ENCODE measurements around the gene IFNL2.
"Not testable (repeated sequence)": the region's sequence is repeated elsewhere in the genome, so short reads cannot be mapped to it uniquely, and the experiment has no call there.

The IFNL2 gene

DNA sequence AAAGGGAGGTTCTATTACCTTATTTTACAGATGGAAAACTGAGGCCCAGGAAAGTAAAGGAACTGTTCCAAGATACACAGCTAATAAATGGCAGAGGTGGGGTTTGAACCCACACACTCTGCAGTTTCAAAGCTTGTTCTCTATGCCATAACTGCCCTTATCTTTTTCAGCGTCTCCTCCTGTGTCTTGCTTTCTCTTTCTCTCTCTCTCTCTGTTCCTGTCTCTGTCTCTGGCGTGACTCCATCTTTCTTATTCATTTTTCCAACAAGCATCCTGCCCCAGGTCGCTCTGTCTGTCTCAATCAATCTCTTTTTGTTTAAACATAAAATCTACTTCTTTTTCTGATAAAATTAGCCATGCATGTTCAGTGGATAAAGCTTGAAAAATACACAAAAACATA, 16.4 kb upstream of the IFNL2 start:
- DNase-seq (ENCODE audit: low read depth, low spot score): no peak
- no peak overlapping the region for H3K27ac ChIP-seq

DNA sequence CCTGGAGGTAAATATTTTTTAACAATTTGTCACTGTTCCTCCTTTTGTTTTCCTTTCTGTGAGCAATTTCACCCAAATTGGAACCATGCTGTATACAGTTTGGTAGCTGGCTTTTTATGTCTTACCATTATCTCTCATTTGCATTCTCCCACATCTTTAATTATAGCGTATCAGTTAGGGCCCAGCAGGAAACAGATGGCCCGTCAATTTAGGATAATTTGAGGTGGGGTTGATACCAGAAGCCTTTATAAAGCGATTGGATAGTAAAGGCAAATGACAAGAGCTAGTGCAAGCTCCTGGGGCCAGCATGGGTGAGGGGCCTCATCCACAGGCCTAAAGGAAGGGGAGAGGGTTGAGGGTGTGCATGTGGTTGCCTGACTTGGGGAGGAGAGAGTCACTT, 15.7 kb upstream of the IFNL2 start:
- H3K27ac ChIP-seq: no peak overlapping the region
- no peak for DNase-seq (ENCODE audit: low read depth, low spot score)

DNA sequence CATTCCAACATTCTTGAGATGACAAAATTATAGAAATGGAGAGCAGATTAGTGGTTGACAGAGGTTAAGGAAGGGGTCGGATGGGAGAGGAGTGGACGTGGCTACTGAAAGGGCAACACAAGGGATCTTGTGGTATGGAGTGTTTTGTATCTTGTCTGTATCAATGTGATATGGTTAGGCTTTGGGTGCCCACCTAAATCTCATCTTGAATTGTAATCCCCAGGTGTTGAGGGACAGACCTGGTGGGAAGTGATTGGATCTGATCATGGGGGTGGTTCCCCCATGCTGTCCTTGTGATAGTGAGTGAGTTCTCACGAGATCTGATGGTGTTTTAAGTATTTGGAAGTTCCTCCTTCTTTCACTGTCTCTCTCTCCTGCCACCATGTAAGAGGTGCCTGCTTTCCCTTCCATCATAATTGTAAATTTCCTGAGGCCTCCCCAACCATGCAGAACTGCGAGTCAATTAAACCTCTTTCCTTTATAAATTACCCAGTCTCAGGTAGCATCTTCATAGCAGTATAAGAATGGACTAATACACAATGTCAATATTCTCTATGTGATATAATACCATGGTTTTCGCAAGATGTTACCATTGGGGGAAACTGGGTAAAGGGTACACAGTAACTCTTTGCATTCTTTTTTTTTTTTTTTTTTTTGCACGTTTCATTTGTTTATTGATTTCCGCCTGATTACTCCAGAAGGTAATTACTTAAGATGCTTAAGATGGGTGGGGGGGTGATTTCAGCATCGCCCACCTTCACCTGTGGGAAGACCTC, 14.6 kb upstream of the IFNL2 start:
- no peak for DNase-seq (ENCODE audit: low read depth, low spot score)
- H3K27ac ChIP-seq: no peak overlapping the region

DNA sequence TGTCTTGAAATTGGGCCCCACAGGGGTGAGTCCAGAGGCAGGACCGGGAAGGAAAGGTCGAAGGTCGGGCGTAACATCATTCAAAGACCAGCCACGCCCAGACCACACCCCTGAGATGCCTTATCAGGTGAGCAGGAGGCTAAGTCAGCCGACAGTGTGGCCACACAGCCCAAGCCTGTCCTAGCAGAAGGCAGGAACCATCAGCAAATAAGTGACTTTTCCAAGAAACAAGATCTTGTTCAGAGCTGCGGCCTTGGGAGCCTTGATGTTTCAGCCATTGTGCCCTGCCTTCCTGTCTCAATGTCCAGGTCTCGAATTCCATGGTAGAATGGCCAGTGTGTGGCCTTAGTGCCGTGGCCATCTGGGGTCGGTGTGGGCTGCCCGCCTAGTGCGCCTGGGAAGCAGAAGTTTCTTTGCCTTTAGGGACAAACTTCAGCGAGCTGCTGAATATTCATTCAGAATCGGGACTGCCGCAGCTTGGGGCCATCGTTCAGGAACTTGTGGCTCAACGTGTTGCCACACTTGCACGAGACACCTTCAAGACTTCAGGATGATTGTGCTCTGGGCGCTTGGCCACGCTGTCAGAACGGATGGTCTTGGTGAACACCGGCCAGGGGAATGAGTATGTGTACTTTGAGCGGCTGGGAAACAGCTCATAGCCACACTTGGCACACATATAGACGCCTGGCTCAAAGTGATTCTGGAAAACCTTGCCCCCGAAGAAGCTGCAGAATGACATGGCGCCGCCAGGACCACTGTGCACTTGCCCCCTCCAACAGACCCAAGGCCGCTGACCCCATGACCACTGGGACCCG, 13.5 kb upstream of the IFNL2 start:
- no peak for DNase-seq (ENCODE audit: low read depth, low spot score)

DNA sequence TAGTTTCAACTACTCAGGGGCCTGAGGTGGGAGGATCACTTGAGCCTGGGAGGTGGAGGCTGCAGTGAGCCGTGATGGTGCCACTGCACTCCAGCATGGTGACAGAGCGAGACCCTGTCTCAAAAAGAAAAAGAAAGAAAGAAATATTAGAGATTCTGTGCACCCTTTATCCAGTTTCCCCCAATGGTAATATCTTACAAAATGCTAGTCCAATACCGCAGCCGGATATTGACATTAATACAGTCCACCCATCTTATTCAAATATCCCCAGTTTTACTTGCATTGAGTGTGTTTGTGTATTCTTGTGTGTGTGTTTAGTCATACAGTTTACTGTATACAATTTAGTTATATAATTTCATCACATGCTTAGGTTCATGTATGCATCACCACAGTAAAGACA, 11.0 kb upstream of the IFNL2 start:
- no peak overlapping the region for H3K27ac ChIP-seq
- no peak for DNase-seq (ENCODE audit: low read depth, low spot score)

More for the DNA sequence above, 13.5 kb upstream of the IFNL2 start:
- H3K27ac ChIP-seq: no peak overlapping the region

DNA sequence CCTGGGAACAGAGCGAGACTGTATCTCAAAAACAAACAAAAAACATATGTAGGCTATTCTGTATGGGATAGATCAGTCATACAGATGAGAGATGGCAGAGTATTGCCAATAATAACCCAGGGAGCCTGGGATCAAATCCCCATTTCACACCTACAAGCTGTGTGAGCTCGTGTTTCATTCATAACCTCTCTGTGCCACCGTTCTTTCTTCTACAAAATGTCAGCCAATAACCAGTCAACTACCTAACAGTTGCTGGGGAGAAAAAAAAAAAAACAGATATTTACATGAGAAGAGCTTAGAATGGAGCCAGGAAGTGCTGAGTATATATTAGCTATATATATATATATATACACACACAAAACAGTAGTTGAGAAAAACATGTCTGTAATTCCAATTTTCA, 6.5 kb upstream of the IFNL2 start:
- DNase-seq (ENCODE audit: low read depth, low spot score): no peak
- H3K27ac ChIP-seq: no peak overlapping the region

DNA sequence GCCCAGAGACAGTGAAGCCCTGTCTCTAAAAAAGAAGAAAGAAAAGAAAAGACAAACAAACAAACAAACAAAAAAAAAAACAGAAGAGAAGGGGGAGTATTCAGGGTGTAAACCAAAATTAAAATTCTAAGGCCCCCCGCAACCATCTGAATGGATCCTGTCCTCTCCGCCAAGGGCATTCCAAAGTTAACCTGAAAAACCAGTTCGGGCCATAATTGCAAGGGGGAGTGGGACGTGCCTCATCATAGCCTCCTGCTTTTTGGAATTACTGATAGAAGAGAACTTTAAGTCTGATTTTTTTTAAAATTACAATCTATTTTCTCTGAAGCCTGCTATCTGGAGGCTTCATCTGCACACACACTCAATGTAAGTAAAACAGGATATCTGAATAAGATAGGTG, 5.7 kb upstream of the IFNL2 start:
- no peak overlapping the region for H3K27ac ChIP-seq
- DNase-seq (ENCODE audit: low read depth, low spot score): no peak

DNA sequence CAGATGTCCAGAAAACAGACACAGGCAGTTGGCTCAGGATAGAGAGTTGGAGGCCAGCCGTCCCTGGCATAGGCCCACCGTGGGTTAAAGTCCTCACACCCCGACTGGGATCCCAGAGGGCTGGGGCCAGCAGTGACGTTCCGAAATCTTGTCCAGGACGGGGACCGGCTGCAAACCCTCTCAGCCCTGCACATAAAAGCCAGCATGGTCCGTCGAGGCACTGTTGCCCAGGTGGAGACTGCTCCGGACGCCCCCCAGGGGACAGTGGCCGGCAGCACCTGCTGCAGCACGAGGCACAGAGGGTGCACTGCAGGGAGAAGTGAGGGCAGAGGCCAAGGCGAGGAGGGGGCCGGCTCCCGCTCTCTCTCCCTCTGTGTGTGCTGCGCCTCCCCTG, 4.3 kb upstream of the IFNL2 start:
- H3K27ac ChIP-seq: no peak overlapping the region
- no peak for DNase-seq (ENCODE audit: low read depth, low spot score)

DNA sequence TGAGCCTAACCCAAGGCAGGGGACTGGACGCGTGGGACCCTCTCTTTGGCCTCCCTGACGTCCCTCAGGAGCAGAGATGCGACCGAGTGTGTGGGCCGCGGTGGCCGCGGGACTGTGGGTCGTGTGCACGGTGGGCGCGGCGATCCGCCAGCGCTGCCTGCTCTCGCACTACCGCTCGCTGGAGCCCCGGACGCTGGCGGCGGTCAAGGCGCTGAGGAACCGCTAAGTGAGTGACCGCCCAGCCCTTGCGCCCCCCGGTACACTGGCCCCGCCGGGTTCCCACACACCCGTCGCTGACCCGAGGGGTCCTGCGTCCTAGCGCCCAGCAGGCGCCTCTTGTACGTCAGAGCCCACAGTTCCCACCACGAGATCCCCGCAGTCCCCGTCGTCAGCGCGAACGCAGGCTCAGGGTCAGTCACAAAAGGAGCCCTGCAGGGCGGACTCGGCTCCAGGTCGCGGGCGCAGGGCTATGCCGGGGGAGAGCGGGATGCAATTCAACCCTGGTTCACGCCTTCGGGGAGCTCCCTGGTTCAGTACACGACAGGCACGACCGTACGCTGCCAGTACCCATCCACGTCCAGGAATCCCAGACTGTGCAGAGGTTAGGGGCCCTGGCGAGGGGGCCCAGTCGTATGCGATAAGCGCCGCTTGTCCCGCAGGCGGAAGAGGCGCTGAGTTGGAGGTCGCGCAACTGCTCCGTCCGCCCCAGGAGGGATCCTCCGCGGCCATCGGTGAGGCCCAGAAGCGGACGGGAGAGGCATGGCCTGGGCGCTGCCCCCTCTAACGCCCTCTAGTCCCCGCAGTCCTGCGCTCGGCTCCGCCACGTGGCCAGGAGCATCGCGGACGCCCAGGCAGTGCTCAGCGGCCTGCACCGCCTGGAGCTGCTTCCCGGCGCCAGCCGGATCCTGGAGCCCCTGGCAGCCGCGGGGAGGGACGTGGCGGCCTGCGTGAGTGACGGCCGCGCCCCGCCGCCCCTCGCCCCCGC, 3.6 kb upstream of the IFNL2 start:
- H3K27ac ChIP-seq: no peak overlapping the region
- DNase-seq (ENCODE audit: low read depth, low spot score): no peak

DNA sequence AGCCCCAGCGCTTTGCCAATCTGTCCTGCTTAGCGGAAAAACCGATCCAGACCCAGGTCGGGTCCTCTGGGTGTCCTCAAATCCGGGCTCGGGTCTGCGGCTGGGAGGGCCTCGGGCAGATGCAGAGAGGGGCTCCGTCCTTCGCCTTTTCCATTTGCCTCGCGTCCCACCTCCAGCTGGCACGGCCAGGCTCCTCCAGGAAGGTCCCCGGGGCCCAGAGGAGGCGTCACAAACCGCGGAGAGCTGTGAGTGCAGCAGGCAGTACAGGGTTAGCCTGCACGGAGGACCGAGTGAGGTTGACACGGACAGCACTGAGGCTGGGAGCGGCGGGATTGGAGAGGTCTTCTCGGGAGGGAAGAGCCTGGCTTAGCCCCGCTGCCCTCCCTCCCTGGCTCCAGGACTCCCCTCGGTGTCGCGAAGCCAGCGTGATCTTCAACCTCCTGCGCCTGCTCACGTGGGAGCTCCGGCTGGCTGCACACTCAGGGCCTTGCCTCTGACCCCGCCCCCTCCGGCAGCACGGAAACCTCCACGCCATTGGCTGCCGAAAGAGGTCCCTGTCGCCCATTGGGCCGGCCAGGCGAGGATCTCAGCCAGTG, 2.8 kb upstream of the IFNL2 start:
- H3K27ac ChIP-seq: no peak overlapping the region
- DNase-seq (ENCODE audit: low read depth, low spot score): no peak

DNA sequence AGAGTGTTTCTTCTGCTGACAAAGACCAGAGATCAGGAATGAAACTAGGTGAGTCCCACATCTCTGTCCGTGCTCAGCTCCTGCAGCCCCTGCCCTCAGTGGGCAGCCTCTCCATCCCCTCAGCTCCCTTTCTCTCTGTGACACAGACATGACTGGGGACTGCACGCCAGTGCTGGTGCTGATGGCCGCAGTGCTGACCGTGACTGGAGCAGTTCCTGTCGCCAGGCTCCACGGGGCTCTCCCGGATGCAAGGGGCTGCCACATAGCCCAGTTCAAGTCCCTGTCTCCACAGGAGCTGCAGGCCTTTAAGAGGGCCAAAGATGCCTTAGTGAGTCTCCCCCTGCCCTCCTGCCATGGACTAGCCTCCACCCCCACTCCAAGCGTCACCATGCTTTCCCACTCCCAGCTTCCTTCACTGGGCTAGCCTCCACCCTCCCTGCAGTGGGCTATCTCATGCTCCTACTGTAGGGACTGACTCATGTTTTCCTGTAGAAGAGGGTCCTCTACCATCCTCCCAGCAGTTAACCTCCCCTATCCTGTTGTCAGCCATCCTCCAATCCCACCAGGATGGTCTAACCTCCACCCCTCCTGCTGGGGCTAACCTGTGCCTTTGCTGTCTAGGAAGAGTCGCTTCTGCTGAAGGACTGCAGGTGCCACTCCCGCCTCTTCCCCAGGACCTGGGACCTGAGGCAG, 481 bp downstream of the IFNL2 start:
- not testable (repeated sequence) for DNase-seq (ENCODE audit: low read depth, low spot score); H3K27ac ChIP-seq

DNA sequence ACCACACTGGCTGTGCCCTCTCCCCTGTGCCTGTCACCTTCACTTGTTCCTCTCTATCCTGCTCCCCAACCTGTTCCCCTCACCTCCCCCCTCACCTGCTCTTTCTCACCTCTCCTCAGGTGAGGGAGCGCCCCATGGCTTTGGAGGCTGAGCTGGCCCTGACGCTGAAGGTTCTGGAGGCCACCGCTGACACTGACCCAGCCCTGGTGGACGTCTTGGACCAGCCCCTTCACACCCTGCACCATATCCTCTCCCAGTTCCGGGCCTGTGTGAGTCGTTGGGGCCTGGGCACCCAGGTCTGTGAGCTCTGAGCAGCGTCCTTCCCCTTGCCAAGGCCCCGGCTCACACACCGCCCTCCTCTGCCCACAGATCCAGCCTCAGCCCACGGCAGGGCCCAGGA, 1.2 kb downstream of the IFNL2 start:
- H3K27ac ChIP-seq; DNase-seq (ENCODE audit: low read depth, low spot score): not testable (repeated sequence)

DNA sequence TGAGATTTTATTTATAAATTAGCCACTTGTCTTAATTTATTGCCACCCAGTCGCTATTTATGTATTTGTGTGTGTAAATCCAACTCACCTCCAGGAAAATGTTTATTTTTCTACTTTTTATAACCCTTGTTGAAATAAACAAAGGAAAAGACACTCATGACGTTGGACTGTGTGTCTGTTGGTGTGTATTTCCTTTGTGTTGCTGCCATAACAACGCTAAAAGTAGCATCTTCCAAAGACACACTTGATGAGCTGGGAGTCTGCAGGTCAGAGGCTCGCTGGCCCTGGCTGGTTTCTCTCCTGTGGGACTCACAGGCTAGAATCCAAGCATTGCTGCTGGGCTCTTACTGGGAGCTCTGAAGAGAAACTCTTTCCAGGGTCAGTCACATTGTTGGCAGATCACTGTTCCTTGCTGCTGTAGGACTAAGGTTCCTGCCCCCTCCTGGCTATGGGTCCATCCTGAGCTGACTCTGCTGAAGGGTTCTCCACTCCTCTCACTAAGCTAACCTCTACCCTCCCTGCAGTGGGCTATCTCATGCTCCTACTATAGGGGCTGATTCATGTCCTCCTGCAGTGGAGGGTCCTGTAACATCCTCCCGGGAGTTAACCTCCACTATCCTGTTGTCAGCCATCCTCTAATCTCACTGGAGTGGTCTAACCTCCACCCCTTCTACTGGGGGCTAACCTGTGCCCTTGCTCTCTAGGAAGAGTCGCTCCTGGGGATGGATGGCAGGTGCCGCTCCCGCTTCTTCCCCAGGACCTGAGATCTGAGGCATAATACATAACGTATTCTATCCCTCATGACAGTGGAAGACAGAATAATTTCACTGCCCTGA, 2.1 kb downstream of the IFNL2 start:
- no peak for DNase-seq (ENCODE audit: low read depth, low spot score)
- H3K27ac ChIP-seq: no peak overlapping the region

DNA sequence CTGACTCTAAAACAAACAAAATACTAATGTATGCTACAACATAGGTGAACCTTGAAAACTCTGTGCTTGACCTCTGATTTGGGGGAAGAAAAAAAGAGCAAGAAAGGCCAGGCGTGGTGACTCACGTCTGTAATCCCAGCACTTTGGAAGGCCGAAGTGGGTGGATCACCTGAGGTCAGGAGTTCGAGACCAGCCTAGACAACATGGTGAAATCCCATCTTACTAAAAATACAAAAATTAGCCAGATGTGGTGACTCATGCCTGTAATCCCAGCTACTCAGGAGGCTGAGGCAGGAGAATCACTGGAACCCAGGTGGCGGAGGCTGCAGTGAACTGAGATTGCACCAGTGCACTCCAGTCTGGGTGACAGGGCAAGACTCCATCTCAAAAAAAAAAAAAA, 5.7 kb downstream of the IFNL2 start:
- not testable (repeated sequence) for DNase-seq (ENCODE audit: low read depth, low spot score); H3K27ac ChIP-seq

DNA sequence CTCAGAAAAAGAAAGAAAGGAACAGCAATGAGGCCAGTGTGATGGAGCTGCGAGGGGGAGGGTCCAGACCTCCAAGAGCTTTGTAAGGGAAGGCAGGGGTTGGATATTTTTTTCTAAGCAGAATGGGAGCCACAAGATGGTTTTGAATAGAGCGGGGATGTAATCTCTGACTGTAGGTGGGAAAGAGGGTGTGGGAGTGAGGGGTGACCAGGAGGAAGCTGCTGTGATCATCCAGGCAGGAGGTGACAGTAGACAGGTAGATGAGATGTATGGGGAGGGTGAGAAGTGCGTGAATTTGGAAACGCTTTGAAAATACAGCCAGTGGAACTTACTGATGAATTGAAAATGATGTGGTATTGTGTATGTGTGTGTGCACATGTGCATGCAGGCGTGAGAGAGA, 7.4 kb downstream of the IFNL2 start:
- no peak for DNase-seq (ENCODE audit: low read depth, low spot score)
- no peak overlapping the region for H3K27ac ChIP-seq

DNA sequence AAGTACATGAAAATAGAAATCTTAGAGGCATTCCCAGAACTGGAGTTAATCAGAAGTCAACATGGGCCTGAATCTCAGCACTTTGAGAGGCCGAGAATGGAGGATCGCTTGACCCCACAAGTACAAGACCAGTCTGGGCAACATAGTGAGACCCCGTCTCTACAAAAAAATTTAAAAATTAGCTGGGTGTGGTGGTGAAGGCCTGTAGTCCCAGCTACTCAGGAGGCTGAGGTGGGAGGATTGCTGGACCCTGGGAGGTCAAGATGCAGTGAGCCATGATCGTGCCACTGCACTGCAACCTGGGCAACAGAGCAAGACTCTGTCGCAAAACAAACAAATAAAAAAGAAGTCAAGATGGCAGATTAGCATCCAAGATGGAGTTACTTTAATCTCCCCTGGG, 8.5 kb downstream of the IFNL2 start:
- no peak for DNase-seq (ENCODE audit: low read depth, low spot score)
- H3K27ac ChIP-seq: no peak overlapping the region

DNA sequence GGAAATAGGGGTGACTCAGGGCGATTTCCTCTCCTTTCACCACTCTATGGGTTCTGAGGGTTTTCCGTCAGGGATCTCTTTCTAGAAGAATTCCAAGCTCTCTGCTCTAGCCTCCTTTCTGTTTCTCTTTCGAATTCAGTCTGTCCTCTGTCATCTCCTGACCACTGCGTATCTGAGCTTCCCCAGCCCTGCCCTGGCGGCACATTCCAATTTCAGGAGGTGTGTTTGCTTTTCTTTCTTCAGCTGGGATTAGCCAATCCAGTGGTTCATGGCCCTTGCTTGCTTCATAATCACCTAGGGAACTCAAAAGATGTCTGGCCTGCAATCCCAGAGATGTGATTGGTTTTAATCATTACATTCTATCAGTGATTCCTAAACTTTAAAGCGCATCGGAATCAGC, 9.4 kb downstream of the IFNL2 start:
- no peak for DNase-seq (ENCODE audit: low read depth, low spot score)
- H3K27ac ChIP-seq: no peak overlapping the region

DNA sequence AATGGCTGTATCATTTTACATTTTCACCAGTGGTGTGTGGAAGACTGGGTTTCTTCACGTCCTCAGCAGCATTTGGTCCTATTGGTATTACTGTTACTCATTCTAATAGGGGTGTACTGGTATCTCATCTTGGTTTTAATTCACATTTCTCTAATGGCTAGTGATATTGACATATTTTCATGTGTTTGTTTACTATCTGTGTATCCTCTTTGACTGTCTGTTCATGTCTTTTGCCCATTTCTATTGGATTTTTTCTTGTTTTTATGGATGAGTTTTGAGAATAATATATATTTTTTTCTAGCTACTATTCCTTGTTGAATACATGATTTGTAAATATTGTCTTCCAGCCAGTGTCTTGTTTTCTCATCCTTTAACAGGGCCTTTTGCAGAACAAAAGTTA, 13.8 kb downstream of the IFNL2 start:
- no peak overlapping the region for H3K27ac ChIP-seq
- DNase-seq (ENCODE audit: low read depth, low spot score): no peak

DNA sequence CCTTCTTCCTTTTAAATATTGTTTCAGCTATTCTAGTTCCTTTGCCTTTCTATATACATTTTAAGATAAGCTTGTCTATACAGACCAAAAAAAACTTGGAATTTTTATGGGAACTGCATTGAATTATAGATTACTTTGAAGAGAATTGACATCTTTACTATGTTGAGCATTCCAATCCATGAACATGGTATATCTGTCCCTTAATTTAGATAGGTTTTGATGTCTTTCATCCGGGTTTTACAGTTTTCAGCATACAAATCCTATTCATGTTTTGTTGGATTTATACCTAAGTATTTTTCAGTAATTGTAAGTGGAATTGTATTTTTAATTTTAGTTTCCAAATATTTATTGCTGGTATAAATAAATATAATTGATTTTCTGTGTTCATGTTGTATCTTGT, 15.8 kb downstream of the IFNL2 start:
- no peak overlapping the region for H3K27ac ChIP-seq
- DNase-seq (ENCODE audit: low read depth, low spot score): no peak
